Activated CD4-positive, alpha-beta T cell treated with anti-CD3 and anti-CD28 coated beads, Interleukin-2, amount 10 ng/mL, durations not matched to agents 7 days and 5 days (primary cell): ENCODE measurements around the gene ZBTB45. TPM values are rescaled to one million over a fixed set of nuclear protein-coding genes. Genes with fewer than 3 reads are reported as not detected.

Experiments used
- CTCF ChIA-PET: fragments of 350-600 bp; sonication (Branson Sonifier 250); formaldehyde crosslinking; loops from one replicate; lab custom pipeline; 2021; ENCODE audit warnings: antibody characterized with exemption; lab: Charles Lee
- POLR2A ChIA-PET: fragments of 350-600 bp; sonication (Branson Sonifier 250); formaldehyde crosslinking; loops from one replicate; lab custom pipeline; 2021; ENCODE audit warnings: antibody characterized with exemption; lab: Charles Lee
- DNase-seq: peaks from one replicate; pipeline ENCODE4 v3.0.0-alpha.2; 2020
- H3K27ac Mint-ChIP-seq: one replicate; pipeline ENCODE4 v1.8.0; 2021; ENCODE audit warnings: mild to moderate bottlenecking, moderate library complexity, mixed read lengths
- H3K27me3 Mint-ChIP-seq: one replicate; pipeline ENCODE4 v1.8.0; 2021; ENCODE audit warnings: mixed read lengths
- H3K36me3 Mint-ChIP-seq: one replicate; pipeline ENCODE4 v1.8.0; 2021; ENCODE audit warnings: low read depth, mixed read lengths
- H3K4me1 Mint-ChIP-seq: one replicate; pipeline ENCODE4 v1.8.0; 2021; ENCODE audit warnings: mixed read lengths
- H3K4me3 Mint-ChIP-seq: one replicate; pipeline ENCODE4 v1.8.0; 2021; ENCODE audit warnings: mild to moderate bottlenecking, moderate library complexity, mixed read lengths
- H3K9me3 Mint-ChIP-seq: one replicate; pipeline ENCODE4 v1.8.0; 2021; ENCODE audit warnings: mixed read lengths
- total RNA-seq, 2 experiments: library from RNA; stranded (reverse); gene quantifications; one replicate each; pipeline ENCODE4 v1.2.3, GENCODE V29; 2021

The ZBTB45 gene
- total RNA-seq, 2 experiments from 2014 or later: 17.9 to 19.9 TPM

- POLR2A ChIA-PET: interaction anchor here (1.0 to 1.5 kb wide), 2 partner anchors 12 to 17 kb away, joined by 3 to 7 read pairs; no protein-coding TSS in a partner anchor
- Mint-ChIP-seq H3K27ac (peak overlapping the region; percentile 99), H3K4me3 (peak overlapping the region; percentile 90), H3K27me3 (no peaks in the 10 kb centered on the region), H3K36me3 (peaks cover 46% of the 10 kb centered on the region), H3K9me3 (no peaks in the 10 kb centered on the region), H3K4me1 (peaks cover 74% of the 10 kb centered on the region)
- peak; percentile 82 for DNase-seq
- CTCF ChIA-PET: interaction anchor here (1.5 to 1.7 kb wide), 2 partner anchors 12 to 39 kb away, joined by 4 to 5 read pairs; partner anchors contain the start of gene ZBTB45
These were observed 39.8 kb upstream of the ZBTB45 start for GRCh38 chr19:58559275-58560006.

- CTCF ChIA-PET: interaction anchor here (1.1 to 1.7 kb wide), 3 partner anchors 11 to 38 kb away, joined by 3 to 5 read pairs (median 4); partner anchors contain the start of gene ZBTB45
- Mint-ChIP-seq H3K4me1 (peaks cover 72% of the 10 kb centered on the region), H3K4me3 (peak overlapping the region; percentile 90), H3K27me3 (no peaks in the 10 kb centered on the region), H3K36me3 (peaks cover 45% of the 10 kb centered on the region), H3K9me3 (no peaks in the 10 kb centered on the region), H3K27ac (peak overlapping the region; percentile 99)
- POLR2A ChIA-PET: interaction anchor here (1.0 kb wide), 1 partner anchor 13 kb away, joined by 7 read pairs; no protein-coding TSS in a partner anchor
- DNase-seq: peak; percentile 100
These were observed 39.1 kb upstream of the ZBTB45 start for GRCh38 chr19:58558623-58559274.

GRCh38 chr19:58558066-58558622 lies 38.5 kb upstream of the ZBTB45 start, which contains the start of gene UBE2M:
UBE2M (minus strand) TSS chr19:58558611; CDS start chr19:58558381, 230 bp downstream.
- Mint-ChIP-seq H3K27ac (peak within 1 kb of the TSS; percentile 99), H3K4me1 (peaks cover 69% of the 10 kb centered on the region), H3K27me3 (no peaks in the 10 kb centered on the region), H3K9me3 (no peaks in the 10 kb centered on the region), H3K36me3 (peaks cover 44% of the 10 kb centered on the region), H3K4me3 (peak within 1 kb of the TSS; percentile 90)
- ChIA-PET POLR2A (no interaction called here), CTCF (interaction anchor here (1.1 to 1.7 kb wide), 2 partner anchors 11 to 38 kb away, joined by 3 to 5 read pairs; partner anchors contain the start of gene ZBTB45)
- peak; percentile 69 for DNase-seq

GRCh38 chr19:58557221-58558065 lies 37.8 kb upstream of the ZBTB45 start:
- H3K36me3 Mint-ChIP-seq: peaks cover 49% of the 10 kb centered on the region
- CTCF ChIA-PET: interaction anchor here (0.8 to 1.2 kb wide), 2 partner anchors 10 to 12 kb away, joined by 3 read pairs; no protein-coding TSS in a partner anchor
- no peaks in the 10 kb centered on the region for H3K27me3 Mint-ChIP-seq
- peaks cover 73% of the 10 kb centered on the region for H3K4me1 Mint-ChIP-seq
- POLR2A ChIA-PET: no interaction called here
- H3K4me3 Mint-ChIP-seq: peak overlapping the region; percentile 90
- H3K27ac Mint-ChIP-seq: peak overlapping the region; percentile 97
- no peaks in the 10 kb centered on the region for H3K9me3 Mint-ChIP-seq
- no peak for DNase-seq

GRCh38 chr19:58556622-58557220 lies 37.1 kb upstream of the ZBTB45 start:
- Mint-ChIP-seq H3K4me1 (peaks cover 69% of the 10 kb centered on the region), H3K36me3 (peaks cover 56% of the 10 kb centered on the region), H3K9me3 (no peaks in the 10 kb centered on the region), H3K27me3 (no peaks in the 10 kb centered on the region), H3K27ac (peak overlapping the region; percentile 94), H3K4me3 (peak overlapping the region; percentile 90)
- no peak for DNase-seq
- POLR2A ChIA-PET: no interaction called here
- CTCF ChIA-PET: interaction anchor here (0.8 to 1.2 kb wide), 2 partner anchors 9 to 11 kb away, joined by 3 read pairs; no protein-coding TSS in a partner anchor

- peaks cover 62% of the 10 kb centered on the region for H3K4me1 Mint-ChIP-seq
- ChIA-PET POLR2A (interaction anchor here (2.3 kb wide), 1 partner anchor 12 kb away, joined by 9 read pairs; the partner anchor contains the start of gene TRIM28), CTCF (interaction anchor here (3.3 kb wide), 1 partner anchor 36 kb away, joined by 25 read pairs; the partner anchor contains the start of gene ZBTB45)
- H3K27me3 Mint-ChIP-seq: no peaks in the 10 kb centered on the region
- H3K9me3 Mint-ChIP-seq: no peaks in the 10 kb centered on the region
- DNase-seq: no peak
- H3K4me3 Mint-ChIP-seq: peak overlapping the region; percentile 90
- peak overlapping the region; percentile 94 for H3K27ac Mint-ChIP-seq
- peaks cover 52% of the 10 kb centered on the region for H3K36me3 Mint-ChIP-seq
These were observed 36.5 kb upstream of the ZBTB45 start for GRCh38 chr19:58555920-58556621.

GRCh38 chr19:58555369-58555885 lies 35.8 kb upstream of the ZBTB45 start:
- ChIA-PET POLR2A (interaction anchor here (1.0 to 2.3 kb wide), 3 partner anchors 11 to 129 kb away, joined by 3 to 9 read pairs (median 6); partner anchors contain the start of genes TRIM28 and ZBTB45), CTCF (interaction anchor here (1.0 to 3.3 kb wide), 6 partner anchors 11 to 336 kb away, joined by 3 to 25 read pairs (median 4); partner anchors contain the start of genes MZF1, TRIM28 and ZBTB45)
- Mint-ChIP-seq H3K4me3 (peak overlapping the region; percentile 90), H3K9me3 (no peaks in the 10 kb centered on the region), H3K4me1 (peaks cover 58% of the 10 kb centered on the region), H3K27me3 (no peaks in the 10 kb centered on the region), H3K27ac (peak overlapping the region; percentile 94), H3K36me3 (peaks cover 58% of the 10 kb centered on the region)
- no peak for DNase-seq

GRCh38 chr19:58554494-58555368 lies 35.1 kb upstream of the ZBTB45 start, which contains the start of gene CHMP2A:
CHMP2A (minus strand) TSS chr19:58555105; CDS start chr19:58554212, 893 bp downstream.
- H3K27ac Mint-ChIP-seq: peak within 1 kb of the TSS; percentile 94
- H3K4me3 Mint-ChIP-seq: peak within 1 kb of the TSS; percentile 90
- H3K36me3 Mint-ChIP-seq: peaks cover 63% of the 10 kb centered on the region
- H3K9me3 Mint-ChIP-seq: no peaks in the 10 kb centered on the region
- CTCF ChIA-PET: interaction anchor here (1.0 to 3.3 kb wide), 7 partner anchors 11 to 335 kb away, joined by 3 to 25 read pairs (median 3); partner anchors contain the start of genes MZF1, TRIM28 and ZBTB45
- DNase-seq: peak; percentile 98
- no peaks in the 10 kb centered on the region for H3K27me3 Mint-ChIP-seq
- POLR2A ChIA-PET: interaction anchor here (1.0 to 2.3 kb wide), 4 partner anchors 11 to 128 kb away, joined by 3 to 9 read pairs (median 6); partner anchors contain the start of genes TRIM28 and ZBTB45
- peaks cover 53% of the 10 kb centered on the region for H3K4me1 Mint-ChIP-seq

- Mint-ChIP-seq H3K36me3 (peaks cover 65% of the 10 kb centered on the region), H3K4me1 (peaks cover 47% of the 10 kb centered on the region), H3K27me3 (no peaks in the 10 kb centered on the region), H3K27ac (peak overlapping the region; percentile 94), H3K9me3 (no peaks in the 10 kb centered on the region), H3K4me3 (peak overlapping the region; percentile 90)
- DNase-seq: no peak
- ChIA-PET POLR2A (interaction anchor here (1.0 to 2.3 kb wide), 3 partner anchors 10 to 128 kb away, joined by 5 to 9 read pairs (median 6); partner anchors contain the start of gene TRIM28), CTCF (interaction anchor here (0.8 to 3.3 kb wide), 4 partner anchors 34 to 334 kb away, joined by 3 to 25 read pairs (median 3); partner anchors contain the start of gene ZBTB45)
These were observed 34.3 kb upstream of the ZBTB45 start for GRCh38 chr19:58553799-58554493.
